ENCODE results near the gene AGO3. TPM values are rescaled to one million over a fixed set of nuclear protein-coding genes. Genes with fewer than 3 reads are reported as not detected.

The AGO3 gene
- total and polyA plus RNA-seq, 2 experiments from 2014 or later: 19.2 to 27.3 TPM

- no peaks in the 10 kb centered on the region for H3K27me3 Mint-ChIP-seq (ENCODE audit: insufficient read depth, low read depth, poor library complexity)
- no peaks in the 10 kb centered on the region for H3K4me1 ChIP-seq (ENCODE audit: insufficient read depth)
- no peaks in the 10 kb centered on the region for H3K27me3 ChIP-seq (ENCODE audit: insufficient read depth)
- DNase-seq (ENCODE audit: low spot score) (no peak), ATAC-seq (no peak)
- H3K9me3 Mint-ChIP-seq: no peaks in the 10 kb centered on the region
- H3K4me3 ChIP-seq: no peak overlapping the region
- no peak overlapping the region for H2AFZ ChIP-seq
- TF ChIP-seq EZH2phosphoT487 (IDR thresholded peaks at IDR 0.05; ENCODE audit: unreplicated experiment): no peak
- no peak for TF ChIP-seq ZNF462 (CRISPR knock-in tag; IDR thresholded peaks at IDR 0.05)
- TF ChIP-seq EZH2 (IDR thresholded peaks at IDR 0.05; ENCODE audit: low read depth, unreplicated experiment): no peak
- no peak for TF ChIP-seq JUNB (IDR thresholded peaks at IDR 0.05; ENCODE audit: unreplicated experiment)
- no peak for TF ChIP-seq POLR2AphosphoS5 (IDR thresholded peaks at IDR 0.05; ENCODE audit: low read depth)
- TF ChIP-seq ZNF114 (CRISPR knock-in tag; IDR thresholded peaks at IDR 0.05): no peak
- no peak overlapping the region for H3K4me2 ChIP-seq
- H3K9me2 ChIP-seq (ENCODE audit: insufficient read depth): no peaks in the 10 kb centered on the region
- H3K4me3 Mint-ChIP-seq: no peak overlapping the region
- no peaks in the 10 kb centered on the region for H3K79me2 ChIP-seq (replicated peaks; ENCODE audit: insufficient read depth)
- H3F3A ChIP-seq (replicated peaks; ENCODE audit: low read depth): no peaks in the 10 kb centered on the region
- no peaks in the 10 kb centered on the region for H3K4me1 Mint-ChIP-seq
- H3K27ac Mint-ChIP-seq: no peak overlapping the region; the same call in 1 of the 2 replicates
- H3K36me3 Mint-ChIP-seq (ENCODE audit: low read depth): peaks cover 18% of the 10 kb centered on the region
- H3K36me3 ChIP-seq (ENCODE audit: insufficient read depth): peaks cover 5% of the 10 kb centered on the region; the same call in 1 of the 2 replicates
- no peak overlapping the region for H3K27ac ChIP-seq (ENCODE audit: low read depth)
- H4K20me1 ChIP-seq (replicated peaks; ENCODE audit: insufficient read depth): no peaks in the 10 kb centered on the region
Measured at GRCh38 chr1:36014722-36015220, 83.9 kb downstream of the AGO3 start.

GRCh38 chr1:36016686-36017085, 85.8 kb downstream of the AGO3 start:
- Histone ChIP-seq H3K27me3 (ENCODE audit: insufficient read depth) (no peaks in the 10 kb centered on the region), H2AFZ (no peak overlapping the region), H3K9me2 (ENCODE audit: insufficient read depth) (no peaks in the 10 kb centered on the region), H3F3A (replicated peaks; ENCODE audit: low read depth) (no peaks in the 10 kb centered on the region), H4K20me1 (replicated peaks; ENCODE audit: insufficient read depth) (no peaks in the 10 kb centered on the region), H3K79me2 (replicated peaks; ENCODE audit: insufficient read depth) (no peaks in the 10 kb centered on the region), H3K4me3 (no peak overlapping the region), H3K27ac (ENCODE audit: low read depth) (no peak overlapping the region), H3K4me1 (ENCODE audit: insufficient read depth) (no peaks in the 10 kb centered on the region), H3K4me2 (no peak overlapping the region), H3K36me3 (ENCODE audit: insufficient read depth) (peaks cover 5% of the 10 kb centered on the region; the same call in 1 of the 2 replicates)
- H3K4me1 Mint-ChIP-seq: no peaks in the 10 kb centered on the region
- no peaks in the 10 kb centered on the region for H3K9me3 Mint-ChIP-seq
- ATAC-seq (no peak), DNase-seq (ENCODE audit: low spot score) (no peak)
- H3K27ac Mint-ChIP-seq: no peak overlapping the region
- H3K27me3 Mint-ChIP-seq (ENCODE audit: insufficient read depth, low read depth, poor library complexity): no peaks in the 10 kb centered on the region
- H3K36me3 Mint-ChIP-seq (ENCODE audit: low read depth): peaks cover 18% of the 10 kb centered on the region
- no peak overlapping the region for H3K4me3 Mint-ChIP-seq
- no peak for TF ChIP-seq CTCF (conservative IDR thresholded peaks at IDR 0.05; ENCODE audit: low read depth in 2 of 2)
- TF ChIP-seq NANOG (IDR thresholded peaks at IDR 0.05; ENCODE audit: borderline replicate concordance): no peak
- TF ChIP-seq JUNB (IDR thresholded peaks at IDR 0.05; ENCODE audit: unreplicated experiment): no peak
- no peak for TF ChIP-seq EZH2 (IDR thresholded peaks at IDR 0.05; ENCODE audit: low read depth, unreplicated experiment)
